GM21423 (cell line): ENCODE data around the gene VPS13D.
"Not testable (repeated sequence)": the region's sequence is repeated elsewhere in the genome, so short reads cannot be mapped to it uniquely, and the experiment has no call there.

Experiments
- ATAC-seq: cut with Tn5 transposase; IDR thresholded peaks from one replicate; pipeline ENCODE4 v1.9.1; 2021; ENCODE audit warnings: mild to moderate bottlenecking, moderate library complexity; ENCODE audit not compliant: unreplicated experiment

Gene VPS13D

DNA sequence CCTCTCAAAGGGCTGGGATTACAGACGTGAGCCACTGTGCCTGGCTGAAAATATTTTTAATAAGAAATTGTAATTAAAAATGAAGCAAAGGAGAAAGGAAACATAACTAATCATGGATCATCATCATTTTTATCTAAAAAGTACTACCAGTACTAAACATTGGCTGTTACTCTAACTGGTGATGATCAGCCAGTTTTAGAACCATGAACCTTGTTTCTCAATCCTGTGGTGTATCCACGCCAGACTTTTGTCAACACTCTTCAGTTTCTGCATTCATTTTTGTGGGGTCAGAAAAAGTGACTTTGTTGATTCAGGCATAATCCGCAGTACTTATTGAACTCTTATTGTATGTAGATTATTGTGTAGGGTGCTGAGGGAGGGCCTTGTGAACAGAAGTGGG is 52.3 kb downstream of the VPS13D start:
- ATAC-seq, result no peak

DNA sequence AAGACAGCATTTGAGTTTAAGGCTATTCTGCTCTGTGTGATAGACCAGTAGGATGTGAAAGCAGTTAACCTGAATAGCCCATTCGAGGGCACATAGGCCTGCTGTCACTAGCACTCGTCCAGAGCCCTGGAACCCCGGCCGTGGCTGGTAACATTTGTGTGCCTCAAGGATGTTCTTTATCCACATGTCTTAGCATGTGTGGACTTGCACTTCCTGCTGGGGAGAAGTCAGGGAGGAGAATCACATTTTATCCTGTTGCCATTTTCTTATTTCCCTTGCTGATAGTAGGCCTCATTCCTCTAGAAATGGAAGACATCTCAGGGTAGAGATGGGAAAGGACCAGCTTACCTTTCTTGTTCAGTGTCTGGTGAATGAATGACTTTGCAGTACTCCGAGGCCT is 54.7 kb downstream of the VPS13D start:
- no peak for ATAC-seq

DNA sequence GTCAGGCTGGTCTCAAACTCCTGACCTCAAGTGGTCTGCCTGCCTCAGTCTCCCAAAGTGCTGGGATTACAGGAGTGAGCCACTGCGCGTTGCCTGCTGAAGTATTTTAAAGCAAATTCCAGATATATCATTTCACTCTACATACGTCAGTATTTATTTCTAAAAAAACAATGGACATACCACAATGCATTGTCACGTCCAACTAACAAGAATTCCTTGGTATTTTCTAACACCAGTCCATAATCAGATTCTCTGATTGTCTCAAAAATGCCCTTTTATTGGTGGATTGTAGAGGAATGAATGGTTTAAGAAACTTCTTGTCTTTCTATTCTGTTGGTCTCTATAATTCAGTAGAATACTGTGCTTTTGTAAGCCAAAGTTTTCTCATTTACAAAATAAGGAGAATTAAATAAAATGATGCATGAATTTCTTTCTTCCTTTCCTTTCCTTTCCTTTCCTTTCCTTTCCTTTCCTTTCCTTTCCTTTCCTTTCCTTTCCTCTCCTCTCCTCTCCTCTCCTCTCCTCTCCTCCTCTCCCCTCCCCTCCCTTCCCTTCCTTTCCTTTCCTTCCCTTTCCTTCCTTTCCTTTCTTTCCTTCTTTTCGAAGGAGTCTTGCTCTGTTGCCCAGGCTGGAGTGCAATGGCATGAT is 55.8 kb downstream of the VPS13D start:
- ATAC-seq, result no peak

DNA sequence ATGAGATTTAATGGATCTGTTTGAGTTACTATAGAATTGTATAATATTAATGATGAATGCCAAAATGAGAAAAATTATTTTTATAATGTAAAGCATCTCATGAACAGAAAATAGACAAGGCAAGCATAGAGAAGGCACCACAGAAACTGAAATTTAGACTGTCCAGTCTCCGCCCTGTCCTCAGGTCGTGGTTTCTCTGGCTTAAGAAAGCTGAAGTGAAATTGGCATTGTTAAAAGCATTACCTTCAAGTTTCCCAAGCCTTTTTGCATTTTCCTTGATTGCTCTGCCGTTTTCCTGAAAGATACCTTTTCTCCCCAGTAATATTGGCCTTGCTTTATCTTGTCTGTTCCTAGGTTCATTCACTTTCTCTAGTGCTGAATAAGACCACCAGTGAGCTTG is 58.0 kb downstream of the VPS13D start:
- no peak for ATAC-seq

DNA sequence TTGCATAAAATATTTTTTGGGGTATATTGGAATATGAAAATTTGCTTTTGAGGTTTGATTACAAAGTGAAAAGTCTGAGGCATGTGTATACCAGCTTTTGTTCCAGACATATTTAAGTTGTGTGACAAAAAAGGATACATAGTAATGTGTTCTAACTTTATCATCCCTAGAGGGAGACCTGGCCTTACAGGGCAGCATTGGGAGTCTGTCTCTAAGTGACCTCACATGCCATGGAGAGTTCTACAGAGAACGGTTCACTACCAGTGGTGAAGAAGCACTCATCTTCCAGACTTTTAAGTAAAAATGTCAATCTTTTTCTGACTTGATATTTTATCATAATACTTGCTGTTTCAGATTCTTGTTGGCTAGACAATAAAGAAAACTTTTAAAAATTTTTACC is 61.0 kb downstream of the VPS13D start:
- no peak for ATAC-seq

DNA sequence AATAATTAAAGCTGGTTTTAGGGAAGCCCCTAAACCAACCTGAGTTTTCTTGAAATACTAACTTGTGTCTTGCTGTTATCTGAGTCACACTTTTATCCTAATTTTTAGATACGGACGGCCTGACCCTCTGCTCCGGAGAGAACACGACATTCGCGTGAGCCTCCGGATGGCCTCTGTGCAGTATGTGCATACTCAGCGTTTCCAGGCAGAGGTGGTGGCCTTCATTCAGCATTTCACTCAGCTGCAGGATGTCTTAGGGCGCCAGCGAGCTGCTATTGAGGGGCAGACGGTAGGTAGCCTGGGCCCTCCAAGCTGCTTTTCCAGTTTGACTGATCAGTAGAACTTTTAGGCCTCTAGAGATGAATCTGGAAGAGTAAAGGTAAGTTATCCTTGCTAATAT is 63.6 kb downstream of the VPS13D start:
- no peak for ATAC-seq

DNA sequence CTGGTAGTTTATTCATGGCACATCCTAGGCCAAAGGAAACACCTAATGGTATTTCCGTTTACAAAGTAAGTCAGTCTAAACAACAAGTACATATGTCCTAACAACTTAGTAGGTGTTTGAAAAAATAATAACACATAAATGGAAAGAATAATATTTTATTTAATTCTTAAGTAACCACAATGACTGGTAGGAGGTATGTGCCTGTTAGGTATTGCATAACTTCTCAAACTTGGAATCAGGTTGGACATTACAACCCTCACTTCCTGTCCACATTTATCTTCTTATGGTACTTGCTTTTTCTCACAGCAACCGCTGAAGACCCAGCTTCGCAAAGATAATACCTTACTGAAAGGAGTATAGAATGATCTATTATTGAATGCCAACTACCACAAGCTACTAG is 64.2 kb downstream of the VPS13D start:
- ATAC-seq, result no peak

DNA sequence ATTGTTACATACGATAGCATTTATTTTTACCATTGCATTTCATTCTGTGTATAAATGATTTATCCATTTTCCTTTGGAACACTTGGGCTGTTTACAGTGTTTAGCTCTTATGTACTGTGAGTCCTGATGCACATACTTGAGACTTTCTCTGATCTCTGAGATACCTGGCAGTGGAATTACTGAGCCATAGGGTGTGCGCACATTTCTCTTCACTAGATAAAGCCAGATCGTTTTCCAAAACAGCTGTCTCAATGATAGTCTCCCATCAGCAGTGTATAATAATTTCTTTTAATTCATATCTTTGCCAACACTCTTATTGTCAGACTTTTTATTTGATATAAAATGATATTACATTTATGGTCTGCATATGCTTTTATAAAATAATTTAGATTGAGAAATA is 66.2 kb downstream of the VPS13D start:
- ATAC-seq, result no peak

DNA sequence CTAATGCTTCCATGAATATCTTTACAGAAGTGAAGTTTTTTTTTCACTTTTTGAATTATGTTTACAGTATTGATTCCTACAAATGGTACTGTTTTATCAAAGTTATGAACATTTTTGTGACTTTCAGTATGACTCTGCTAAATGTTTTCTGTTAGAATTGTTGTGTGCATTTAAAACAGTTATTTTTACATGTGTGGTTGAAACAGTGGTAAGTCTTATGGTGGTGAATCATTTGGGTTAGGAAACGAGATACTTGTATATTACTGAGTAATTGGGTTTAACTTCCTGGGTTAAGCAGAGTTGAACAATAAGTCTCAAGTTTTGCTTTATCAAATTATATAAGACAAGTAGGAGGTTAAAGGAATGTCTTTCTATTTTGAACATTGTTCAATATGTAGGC is 66.8 kb downstream of the VPS13D start:
- peak; percentile 78 for ATAC-seq

DNA sequence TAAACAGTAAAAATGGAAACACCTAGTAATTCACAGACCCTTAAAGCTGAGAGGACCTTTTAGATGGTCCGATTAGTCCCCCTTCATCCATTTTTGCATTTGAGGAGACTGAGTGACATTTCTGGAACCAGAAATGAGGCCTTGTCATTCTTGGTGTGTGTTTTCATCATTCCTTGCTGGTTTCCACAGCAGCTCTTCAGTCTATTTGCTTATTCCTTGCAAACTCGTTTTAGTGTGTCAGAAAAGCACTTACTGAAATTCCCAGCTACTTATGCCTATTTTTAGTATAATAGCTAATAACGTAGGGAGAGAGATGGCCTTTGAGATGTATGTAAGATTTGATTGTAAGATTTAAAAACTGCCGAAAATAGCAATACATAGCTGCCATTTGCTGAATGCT is 70.9 kb downstream of the VPS13D start:
- no peak for ATAC-seq

DNA sequence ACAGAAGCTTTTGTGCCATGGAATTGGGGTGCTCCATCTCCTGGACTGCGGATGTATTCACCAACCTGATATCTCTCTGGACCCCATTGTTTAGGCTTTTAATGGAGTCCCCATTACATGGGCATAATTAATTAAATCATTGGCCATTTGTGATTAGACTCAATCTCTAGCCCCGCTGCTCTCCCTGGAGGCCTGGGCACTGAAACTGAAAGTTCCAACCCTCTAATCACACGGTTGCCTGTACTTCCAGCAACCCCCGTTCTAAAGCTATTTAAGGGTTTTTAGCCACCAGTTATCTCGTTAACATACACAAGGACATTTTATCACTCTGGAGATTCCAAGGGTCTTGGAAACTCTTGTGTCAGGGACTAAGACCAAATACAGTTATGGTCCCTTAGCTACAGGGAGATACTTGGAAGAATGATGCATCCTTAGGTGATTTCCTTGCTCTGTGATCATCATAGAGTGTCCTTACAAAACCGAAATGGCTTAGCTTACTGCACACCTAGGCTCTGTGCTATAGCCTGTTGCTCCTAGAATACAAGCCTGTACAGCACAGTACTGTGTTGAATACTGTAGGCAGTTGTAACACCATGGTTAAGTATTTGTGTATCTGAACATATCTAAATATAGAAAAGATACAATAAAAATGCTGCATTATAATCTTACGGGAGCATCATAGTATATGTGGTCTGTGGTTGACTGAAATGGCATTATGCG is 71.8 kb downstream of the VPS13D start:
- no peak for ATAC-seq

DNA sequence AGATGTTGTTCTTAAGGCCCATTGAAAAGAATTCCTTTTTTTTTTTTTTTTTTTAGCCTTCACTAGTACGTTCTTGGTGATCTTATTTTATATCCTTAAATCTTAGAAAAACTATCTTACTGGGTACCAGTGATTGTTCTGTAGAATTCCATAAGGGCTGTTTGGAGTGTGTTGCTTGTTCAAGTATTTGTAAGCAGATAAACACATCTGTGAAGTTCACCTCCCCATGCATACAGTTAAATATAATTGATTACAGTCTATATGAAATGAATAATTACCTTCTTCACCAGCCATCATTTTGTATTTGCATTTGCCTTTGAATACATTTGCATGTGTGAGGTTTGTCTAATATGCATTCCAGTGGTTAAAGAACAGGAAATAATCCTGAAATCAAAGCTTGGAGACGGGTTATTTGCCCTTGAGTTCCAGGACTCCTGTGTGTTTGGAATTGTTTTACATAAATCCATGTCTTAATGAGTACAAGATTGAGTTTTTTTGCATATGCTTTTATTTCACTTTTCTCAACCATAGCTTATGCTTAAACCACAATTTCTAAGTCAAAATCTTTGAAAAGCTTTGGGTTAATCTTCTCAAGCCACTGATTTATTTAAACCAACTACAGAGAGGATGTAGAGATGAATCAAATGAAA is 73.1 kb downstream of the VPS13D start:
- ATAC-seq, result no peak

DNA sequence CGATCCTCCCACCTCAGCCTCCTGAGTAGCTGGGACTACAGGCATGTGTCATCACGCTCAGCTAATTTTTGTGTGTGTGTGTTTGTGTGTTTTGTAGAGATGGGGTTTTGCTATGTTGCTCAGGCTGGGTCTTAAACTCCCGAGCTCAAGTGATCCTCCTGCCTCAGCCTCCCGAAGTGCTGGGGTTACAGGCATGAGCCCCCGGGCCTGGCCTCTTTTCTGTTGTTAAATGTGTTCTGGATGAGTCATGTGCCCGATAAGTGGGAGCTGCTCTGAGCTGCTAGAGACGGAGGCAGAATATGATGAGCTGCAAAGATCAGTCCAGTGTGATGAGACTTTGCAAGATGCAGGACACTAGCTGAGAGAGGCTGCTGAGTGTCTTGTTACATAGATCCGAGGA is 75.5 kb downstream of the VPS13D start:
- no peak for ATAC-seq

DNA sequence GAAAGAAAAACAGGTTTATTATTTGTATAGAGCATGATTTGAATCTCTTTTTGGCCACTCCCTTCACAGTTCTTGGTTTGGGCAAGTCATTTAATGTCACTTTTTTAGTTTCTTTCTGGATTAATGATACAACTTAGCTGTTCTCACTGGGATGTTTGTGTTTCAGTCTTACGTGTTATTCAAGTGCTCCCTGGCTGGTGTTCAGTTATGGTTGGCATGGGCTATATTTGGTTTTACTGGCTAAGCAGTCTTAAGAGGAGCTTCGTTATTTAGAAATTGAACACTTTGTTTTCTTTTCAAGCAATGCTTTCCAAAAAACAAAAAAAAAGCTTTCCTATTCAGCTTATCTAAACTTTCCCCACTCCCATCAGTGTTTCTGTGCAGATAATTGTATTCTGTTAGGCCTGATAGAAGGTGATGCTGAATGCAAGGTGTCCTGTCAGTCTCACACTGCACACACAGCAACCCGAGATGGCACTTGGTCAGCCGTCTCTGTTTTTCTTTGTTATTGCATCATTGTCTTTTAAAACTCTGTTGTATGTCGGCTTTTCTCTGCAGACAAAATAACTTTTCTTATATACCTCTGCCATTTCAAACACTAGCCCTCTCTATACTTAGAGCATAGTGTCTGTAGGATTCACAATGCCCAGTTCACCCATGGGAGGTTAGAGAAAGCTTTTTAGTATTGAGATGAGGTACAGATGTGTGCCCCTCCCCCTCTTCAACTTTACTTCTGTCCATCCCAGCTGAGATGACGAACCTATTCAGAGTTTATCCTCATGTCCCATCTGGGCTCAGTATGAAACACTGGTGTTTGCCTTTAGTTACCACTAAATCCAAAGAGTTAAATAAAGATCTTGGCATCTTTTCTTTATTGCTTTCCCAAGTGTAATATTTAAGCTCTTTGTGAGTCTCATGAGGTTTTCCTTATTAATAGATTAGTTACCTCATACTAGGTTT is 80.2 kb downstream of the VPS13D start:
- no peak for ATAC-seq

DNA sequence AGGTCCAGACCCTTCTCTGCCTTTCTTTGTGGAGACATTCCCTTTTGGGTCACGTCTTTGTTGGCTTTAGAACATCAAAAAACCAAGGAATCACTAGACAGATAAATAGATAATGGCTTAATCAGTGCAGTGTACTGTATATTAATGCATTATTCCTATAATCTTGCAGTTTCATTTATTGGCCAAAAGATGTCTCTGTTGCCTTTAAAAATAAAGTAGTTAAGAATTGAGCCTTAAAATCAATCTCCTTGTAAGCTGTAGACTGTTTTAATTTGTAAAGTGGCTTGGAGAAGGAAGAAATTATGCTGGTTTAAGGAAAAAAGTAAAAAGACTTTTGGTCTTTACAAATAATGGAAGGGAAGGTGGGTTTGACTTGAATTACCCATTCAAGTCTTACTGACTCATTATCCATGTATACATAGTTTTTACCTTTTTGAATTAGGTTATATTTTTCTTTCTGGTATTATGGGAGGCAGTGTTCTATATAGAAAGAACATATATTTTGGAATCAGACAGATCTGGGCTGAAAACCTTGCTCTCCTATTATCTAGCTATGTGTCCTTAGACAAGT is 84.6 kb downstream of the VPS13D start:
- no peak for ATAC-seq

DNA sequence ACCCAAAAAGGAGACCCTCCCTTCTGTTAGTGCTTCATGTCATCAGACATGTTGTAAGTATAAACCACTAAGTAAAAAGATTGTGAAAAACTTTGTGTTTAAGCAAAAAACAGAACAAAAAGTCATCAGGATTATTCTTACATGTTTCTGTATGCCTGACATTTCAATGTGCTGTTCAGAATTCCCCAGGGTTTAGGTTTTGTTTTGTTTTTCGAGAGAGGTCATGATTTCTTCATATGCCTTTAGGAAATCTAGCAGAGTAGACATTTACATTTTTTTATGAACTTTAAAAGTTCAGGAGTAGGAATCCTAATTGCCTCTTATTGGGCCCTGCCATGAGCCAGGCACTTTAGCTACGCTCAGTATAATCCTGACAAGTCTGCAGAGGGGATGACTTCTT is 85.3 kb downstream of the VPS13D start:
- no peak for ATAC-seq

DNA sequence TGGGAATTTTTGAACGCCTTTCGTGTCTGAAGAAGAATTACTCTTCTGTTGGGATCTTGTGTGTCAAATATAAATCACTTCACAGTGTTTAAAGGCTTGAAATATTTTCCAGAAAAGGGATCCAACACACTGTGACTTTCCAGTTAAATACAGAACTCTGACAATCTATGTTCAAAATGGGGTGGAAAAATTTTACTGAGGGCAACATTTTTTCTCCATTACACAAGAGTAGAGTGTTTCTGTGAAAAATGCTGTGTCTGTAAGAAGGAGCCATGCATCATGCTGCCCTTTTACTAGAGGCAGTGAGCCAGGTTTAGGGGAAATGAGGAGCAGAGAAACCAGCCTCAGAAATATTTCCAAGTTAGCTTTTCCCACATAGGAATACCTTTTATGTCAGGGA is 86.5 kb downstream of the VPS13D start:
- no peak for ATAC-seq

DNA sequence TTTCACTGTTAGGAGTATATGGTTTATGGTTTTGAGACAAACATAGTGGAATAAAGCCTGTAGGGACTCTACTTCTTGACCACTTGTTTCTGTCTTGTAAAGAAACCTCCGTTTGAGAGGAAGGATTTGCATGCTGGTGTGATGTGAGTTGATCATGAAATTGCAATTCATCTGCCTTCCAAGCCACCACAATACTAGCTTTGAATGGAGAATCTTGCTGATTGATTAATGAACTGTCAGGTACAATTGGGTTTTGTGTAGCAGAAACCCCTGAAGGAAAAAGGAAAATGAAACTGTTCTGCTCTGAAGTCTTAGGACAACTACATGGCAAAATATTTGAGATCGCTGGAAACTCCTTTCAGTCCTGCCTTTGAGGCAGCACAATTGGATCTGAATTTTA is 90.7 kb downstream of the VPS13D start:
- ATAC-seq, result no peak

DNA sequence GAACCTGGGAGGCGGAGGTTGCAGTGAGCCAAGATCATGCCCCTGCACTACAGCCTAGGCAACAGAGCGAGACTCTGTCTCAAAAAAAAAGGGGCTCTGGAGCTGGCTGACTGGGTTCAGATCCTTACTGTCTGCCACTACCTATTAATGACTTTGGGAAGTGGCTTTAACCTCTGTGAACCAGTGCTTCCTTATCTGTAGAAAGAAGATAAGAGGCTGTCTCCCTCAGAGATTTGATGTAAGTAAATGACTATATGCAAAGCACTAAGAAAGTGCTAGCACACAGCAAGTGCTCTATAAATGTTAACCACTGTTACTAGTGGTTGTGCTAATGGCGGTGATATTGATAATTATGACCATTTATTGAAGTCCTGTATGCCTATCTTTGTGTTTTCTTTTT is 94.6 kb downstream of the VPS13D start:
- ATAC-seq, result no peak

DNA sequence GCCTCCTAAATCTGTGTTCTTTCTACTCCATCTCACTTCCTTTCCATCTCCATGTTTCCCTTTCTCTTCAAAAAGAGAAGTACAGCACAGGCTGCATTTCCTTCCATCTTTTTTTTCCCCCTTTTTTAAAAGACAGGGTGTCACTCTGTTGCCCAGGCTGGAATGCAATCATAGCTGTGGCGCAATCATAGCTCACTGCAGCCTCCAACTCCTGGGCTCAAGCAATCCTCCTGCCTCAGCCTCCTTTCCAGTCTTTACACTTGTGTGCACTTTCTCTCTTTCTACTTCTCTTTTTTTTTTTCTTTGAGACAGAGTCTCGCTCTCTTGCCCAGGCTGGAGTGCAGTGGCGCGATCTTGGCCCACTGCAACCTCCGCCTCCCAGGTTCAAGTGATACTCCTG is 95.1 kb downstream of the VPS13D start:
- not testable (repeated sequence) for ATAC-seq

DNA sequence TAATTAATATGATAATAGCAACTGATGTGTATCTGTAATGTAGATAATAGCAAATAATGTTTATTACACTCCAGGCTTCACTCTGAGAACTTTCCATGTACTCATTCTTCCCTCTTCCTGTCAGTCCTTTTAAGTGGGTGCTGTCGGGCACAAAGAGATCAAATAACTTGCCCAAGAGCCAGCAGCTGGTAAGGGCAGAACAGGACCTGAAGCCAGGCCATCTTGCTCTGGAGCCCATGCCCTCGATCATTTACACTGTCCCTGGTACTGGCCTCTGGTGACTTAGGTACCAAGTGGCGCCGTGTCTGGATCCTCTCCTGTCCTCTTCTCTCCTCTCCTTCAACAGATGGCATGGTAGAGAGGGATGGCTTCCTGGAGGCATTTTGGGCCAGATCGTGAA is 97.2 kb downstream of the VPS13D start:
- ATAC-seq, result no peak
